Left lung (tissue), 10 donors: ENCODE measurements around the gene ZNF132. TPM values are rescaled to one million over a fixed set of nuclear protein-coding genes. Genes with fewer than 3 reads are reported as not detected.
A peak's percentile ranks its signal among the peaks of the same experiment; 100 is the strongest.

Source experiments
- ATAC-seq: fragments of 200-7000 bp; cut with Tn5 transposase; one replicate; pipeline ENCODE4 v1.9.1; 2020; ENCODE audit warnings: moderate library complexity
- DNase-seq, 4 donors: peaks; one replicate each; pipeline ENCODE4 v3.0.0-alpha.2; 2013 to 2020
- H3K27ac ChIP-seq, 2 donors: fragments of 200-600 bp; sonication (generic) in 1 of 2; one replicate each; pipeline versions ENCODE4 v1.5.0 to v1.8.0; 2020 to 2021
- H3K27me3 ChIP-seq, 2 donors: fragments of 200-600 bp; sonication (generic) in 1 of 2; one replicate each; pipeline versions ENCODE4 v1.5.0 to v1.8.0; 2020 to 2021
- H3K36me3 ChIP-seq, 2 donors: fragments of 200-600 bp; sonication (generic) in 1 of 2; one replicate each; pipeline versions ENCODE4 v1.5.0 to v1.8.0; 2020 to 2021
- H3K4me1 ChIP-seq, 2 donors: fragments of 200-600 bp; one replicate each; pipeline ENCODE4 v1.8.0; 2021
- H3K4me3 ChIP-seq, 2 donors: fragments of 200-600 bp; sonication (generic) in 1 of 2; one replicate each; pipeline versions ENCODE4 v1.5.0 to v1.8.0; 2020 to 2021; ENCODE audit warnings: mild to moderate bottlenecking in 1 of 2
- H3K9me3 ChIP-seq, 2 donors: fragments of 200-600 bp; sonication (generic) in 1 of 2; one replicate each; pipeline versions ENCODE4 v1.5.0 to v1.8.0; 2020 to 2021
- CTCF ChIP-seq, 2 donors: fragments of 200-600 bp; sonication (generic) in 1 of 2; IDR thresholded peaks; one replicate each; pipeline versions ENCODE4 v1.5.0 to v1.8.0; 2021; ENCODE audit warnings: antibody characterized with exemption in 2 of 2
- intact Hi-C, 2 donors: fragments of 100-400 bp; cut with DNase I; formaldehyde crosslinking; loops; one replicate each; pipeline versions ENCODE4 v1.11.2 to v1.14.2; 2022
- microRNA-seq, 2 donors: library from miRNA; unstranded; fragments of <30 nt; microRNA quantifications; one replicate each; pipeline ENCODE4, GENCODE V29; 2019
- polyA plus RNA-seq, 6 donors: library from polyadenylated mRNA; unstranded; fragments of 120-200 nt; gene quantifications; one replicate each; pipeline ENCODE4 v1.2.1, GENCODE V29; 2013; ENCODE audit not compliant: insufficient read length in 6 of 6
- total RNA-seq, 2 donors: library from RNA; stranded (reverse); fragmentation: NEBNext Ultra II Directional; extraction: Animal tissue kit (Norgen Biotek cat#: 25700); gene quantifications; one replicate each; pipeline ENCODE4 v1.2.1, GENCODE V29; 2021
- donor health status: DM: no; HTN: yes; CAD: no.
- donor health status: DM: no; HTN: no; CAD: no.

ZNF132 gene
- total and polyA plus RNA-seq, 8 donors: 6.2 to 12.9 (median 10.0) TPM

DNA sequence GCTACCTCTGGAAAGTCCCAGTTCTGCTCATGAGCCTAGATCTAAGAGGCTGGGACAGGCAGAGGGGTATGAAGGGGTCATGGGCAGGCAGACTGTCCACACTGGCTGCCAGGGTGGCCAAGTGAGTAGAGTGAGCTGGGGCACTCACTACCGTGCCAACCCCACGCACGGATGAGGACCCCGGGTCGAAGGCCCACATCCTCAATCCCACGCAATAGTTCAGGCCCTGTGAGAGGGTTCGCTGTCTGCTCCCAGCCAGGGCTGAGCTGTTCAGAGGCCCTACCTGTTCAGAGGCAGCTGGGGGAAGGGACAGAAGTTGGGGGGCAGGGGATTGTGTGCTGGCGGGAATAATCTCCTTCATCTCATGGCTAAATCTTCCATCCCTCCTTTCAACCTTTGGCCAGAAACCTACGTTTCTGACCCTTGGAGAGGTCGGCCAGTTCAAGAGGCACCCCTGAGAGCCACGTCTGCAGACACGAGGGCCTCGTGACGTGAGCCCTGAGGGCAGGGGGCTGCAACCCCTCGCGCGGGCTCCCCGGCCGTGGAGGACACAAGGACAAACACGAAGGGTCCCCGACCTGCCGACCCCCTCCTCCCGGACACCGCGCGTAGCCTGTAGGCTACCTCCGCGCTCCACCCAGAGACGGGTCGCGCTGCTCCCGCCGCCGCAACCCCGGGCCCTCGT lies 53.9 kb downstream of the ZNF132 start:
- peak in 1 of 4 donors; percentile 45 for DNase-seq
- no peaks in the 10 kb centered on the region for H3K9me3 ChIP-seq
- intact Hi-C loops: no loop called here
- H3K36me3 ChIP-seq: peaks cover 0 to 31% of the 10 kb centered on the region in 2 donors
- H3K4me3 ChIP-seq: peak overlapping the region; percentile 74 to 78
- H3K27me3 ChIP-seq: no peaks in the 10 kb centered on the region
- TF ChIP-seq CTCF (IDR thresholded peaks at IDR 0.05): no peak
- peak overlapping the region; percentile 96 to 98 for H3K27ac ChIP-seq
- H3K4me1 ChIP-seq: peaks cover 16 to 65% of the 10 kb centered on the region in 2 donors
- ATAC-seq: peak; percentile 24

DNA sequence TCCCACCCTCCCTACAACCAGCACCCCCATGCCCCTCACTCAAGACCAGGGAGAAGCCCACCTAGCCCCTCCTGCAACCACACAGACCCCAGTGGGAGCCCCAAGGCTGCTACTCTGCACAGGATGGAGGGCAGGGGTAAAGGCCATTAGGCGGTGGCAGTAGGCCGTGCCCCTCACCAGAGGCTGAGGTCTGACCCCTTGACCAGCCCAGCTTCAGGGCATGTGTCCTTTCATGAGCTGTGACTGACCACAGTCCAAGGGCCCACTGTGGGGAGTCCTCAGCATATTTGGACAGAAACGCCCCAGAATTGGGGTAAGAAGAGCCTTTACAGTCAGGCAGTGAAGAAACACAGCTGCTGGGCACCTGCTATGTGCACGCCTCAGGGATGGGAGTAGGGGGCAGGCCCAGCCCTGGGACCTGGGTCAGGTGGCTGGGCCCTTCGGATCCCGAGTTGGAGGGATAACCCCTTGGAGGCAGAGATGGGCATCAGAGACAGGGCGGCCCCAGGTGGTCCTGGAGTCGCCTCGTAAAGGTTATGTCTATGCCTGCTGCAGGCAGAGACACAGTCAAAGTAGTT lies 54.6 kb downstream of the ZNF132 start:
- ATAC-seq: no peak
- H3K4me3 ChIP-seq: peak overlapping the region in 1 of 2 donors; percentile 74

GRCh38 chr19:58382997-58383603 lies 56.9 kb downstream of the ZNF132 start:
- H3K9me3 ChIP-seq: no peaks in the 10 kb centered on the region
- ATAC-seq (no peak), DNase-seq (peak in 1 of 4 donors; percentile 33)
- intact Hi-C loops: no loop called here
- H3K27me3 ChIP-seq: no peaks in the 10 kb centered on the region
- H3K4me1 ChIP-seq: peaks cover 22 to 48% of the 10 kb centered on the region in 2 donors
- no peak overlapping the region for H3K4me3 ChIP-seq
- no peak for TF ChIP-seq CTCF (IDR thresholded peaks at IDR 0.05)
- peaks cover 0 to 2% of the 10 kb centered on the region in 2 donors for H3K36me3 ChIP-seq
- H3K27ac ChIP-seq: no peak overlapping the region

More for the DNA sequence above, 54.6 kb downstream of the ZNF132 start:
- H3K36me3 ChIP-seq: peaks cover 0 to 24% of the 10 kb centered on the region in 2 donors
- peaks cover 17 to 59% of the 10 kb centered on the region in 2 donors for H3K4me1 ChIP-seq
- H3K27ac ChIP-seq: peak overlapping the region in 1 of 2 donors; percentile 98
- no peaks in the 10 kb centered on the region for H3K27me3 ChIP-seq
- no peak for TF ChIP-seq CTCF (IDR thresholded peaks at IDR 0.05)
- DNase-seq: peak in 1 of 4 donors; percentile 58
- no peaks in the 10 kb centered on the region for H3K9me3 ChIP-seq
- intact Hi-C loops: no loop called here

Small RNAs within 50 kb of the gene (microRNA-seq; reads per million reads assigned to microRNA genes)
- gene MIR4754: 0.17 to 0.27 reads per million in 2 donors

Other genes starting within 250 kb of the ZNF132 start
- 10 to 100 TPM; 23.8 to 25.4 TPM for gene ZNF544, start 211.2 kb downstream of the ZNF132 start, total RNA-seq
- gene ZNF544, start 211.2 kb downstream of the ZNF132 start, polyA plus RNA-seq: 10 to 100 TPM; 32.8 to 45.7 (median 38.5) TPM
- gene ZNF8, start 161.2 kb downstream of the ZNF132 start, total RNA-seq: 1 to 10 TPM; 5.5 TPM
- gene ZNF8, start 161.2 kb downstream of the ZNF132 start, polyA plus RNA-seq: 10 to 100 TPM in 3 of 6 donors, 1 to 10 TPM in 3; 9.4 to 10.6 (median 10.1) TPM
- 10 to 100 TPM; 25.4 to 31.9 TPM for gene ERVK3-1, start 134.8 kb downstream of the ZNF132 start, total RNA-seq
- gene ERVK3-1, start 134.8 kb downstream of the ZNF132 start, polyA plus RNA-seq: 10 to 100 TPM; 46.8 to 52.5 (median 49.4) TPM
- gene ZSCAN22, start 113.2 kb downstream of the ZNF132 start, total RNA-seq: 1 to 10 TPM; 3.4 to 3.9 TPM
- 1 to 10 TPM; 3.8 to 5.0 (median 4.2) TPM for gene ZSCAN22, start 113.2 kb downstream of the ZNF132 start, polyA plus RNA-seq
- gene A1BG, start 86.7 kb downstream of the ZNF132 start, total RNA-seq: 10 to 100 TPM in 1 of 2 donors, 1 to 10 TPM in 1; 9.8 to 10.2 TPM
- 1 to 10 TPM in 4 of 6 donors, under 1 TPM in 2; 0.81 to 1.9 (median 1.5) TPM for gene A1BG, start 86.7 kb downstream of the ZNF132 start, polyA plus RNA-seq
- gene ZNF497, start 77.4 kb downstream of the ZNF132 start, total RNA-seq: 1 to 10 TPM in 1 of 2 donors, under 1 TPM in 1; 0.76 to 1.2 TPM
- gene ZNF497, start 77.4 kb downstream of the ZNF132 start, polyA plus RNA-seq: 1 to 10 TPM; 3.0 to 4.4 (median 3.2) TPM
- gene ZNF837, start 59.1 kb downstream of the ZNF132 start, total RNA-seq: 1 to 10 TPM; 1.7 to 2.1 TPM
- gene ZNF837, start 59.1 kb downstream of the ZNF132 start, polyA plus RNA-seq: 1 to 10 TPM; 1.9 to 3.7 (median 2.9) TPM
- 1,000 to 10,000 TPM in 1 of 2 donors, 100 to 1,000 TPM in 1; 842 to 1,045 TPM for gene RPS5, start 52.9 kb downstream of the ZNF132 start, total RNA-seq
- gene RPS5, start 52.9 kb downstream of the ZNF132 start, polyA plus RNA-seq: 1,000 to 10,000 TPM; 1,242 to 1,479 (median 1,313) TPM
- 1 to 10 TPM; 1.9 to 3.2 TPM for gene RNF225, start 44.5 kb downstream of the ZNF132 start, total RNA-seq
- gene RNF225, start 44.5 kb downstream of the ZNF132 start, polyA plus RNA-seq: not detected
- 10 to 100 TPM in 1 of 2 donors, 1 to 10 TPM in 1; 7.4 to 12.7 TPM for gene ZNF584, start 31.5 kb downstream of the ZNF132 start, total RNA-seq
- gene ZNF584, start 31.5 kb downstream of the ZNF132 start, polyA plus RNA-seq: 10 to 100 TPM in 3 of 6 donors, 1 to 10 TPM in 3; 9.0 to 11.3 (median 10.0) TPM
- 1 to 10 TPM; 5.2 to 7.0 TPM for gene ZNF324B, start 11.5 kb upstream of the ZNF132 start, total RNA-seq
- gene ZNF324B, start 11.5 kb upstream of the ZNF132 start, polyA plus RNA-seq: 1 to 10 TPM; 5.4 to 7.8 (median 6.7) TPM
- 1 to 10 TPM; 7.1 to 9.5 TPM for gene ZNF324, start 26.9 kb upstream of the ZNF132 start, total RNA-seq
- 10 to 100 TPM in 1 of 6 donors, 1 to 10 TPM in 5; 8.1 to 10.1 (median 8.6) TPM for gene ZNF324, start 26.9 kb upstream of the ZNF132 start, polyA plus RNA-seq
- 1 to 10 TPM; 6.2 to 6.6 TPM for gene ZNF446, start 36.2 kb upstream of the ZNF132 start, total RNA-seq
- 10 to 100 TPM; 12.9 to 16.9 (median 15.0) TPM for gene ZNF446, start 36.2 kb upstream of the ZNF132 start, polyA plus RNA-seq
- gene SLC27A5, start 71.8 kb upstream of the ZNF132 start, total RNA-seq: 10 to 100 TPM in 1 of 2 donors, 1 to 10 TPM in 1; 6.2 to 11.8 TPM
- 1 to 10 TPM; 7.1 to 9.6 (median 8.1) TPM for gene SLC27A5, start 71.8 kb upstream of the ZNF132 start, polyA plus RNA-seq
- 10 to 100 TPM; 12.7 to 17.7 TPM for gene ZBTB45, start 79.7 kb upstream of the ZNF132 start, total RNA-seq
- 10 to 100 TPM in 4 of 6 donors, 1 to 10 TPM in 2; 7.8 to 13.6 (median 11.3) TPM for gene ZBTB45, start 79.7 kb upstream of the ZNF132 start, polyA plus RNA-seq
- gene TRIM28, start 103.9 kb upstream of the ZNF132 start, total RNA-seq: 100 to 1,000 TPM; 231 to 261 TPM
- 100 to 1,000 TPM; 542 to 689 (median 622) TPM for gene TRIM28, start 103.9 kb upstream of the ZNF132 start, polyA plus RNA-seq
- gene CHMP2A, start 115.0 kb upstream of the ZNF132 start, total RNA-seq: 100 to 1,000 TPM; 107 to 120 TPM
- gene CHMP2A, start 115.0 kb upstream of the ZNF132 start, polyA plus RNA-seq: 100 to 1,000 TPM in 1 of 6 donors, 10 to 100 TPM in 5; 84.1 to 106 (median 93.2) TPM
- 10 to 100 TPM; 54.9 to 83.4 TPM for gene UBE2M, start 118.5 kb upstream of the ZNF132 start, total RNA-seq
- 10 to 100 TPM; 68.8 to 85.9 (median 74.0) TPM for gene UBE2M, start 118.5 kb upstream of the ZNF132 start, polyA plus RNA-seq
- 10 to 100 TPM; 29.6 to 33.7 TPM for gene MZF1, start 133.2 kb upstream of the ZNF132 start, total RNA-seq
- 10 to 100 TPM; 29.1 to 58.0 (median 40.3) TPM for gene MZF1, start 133.2 kb upstream of the ZNF132 start, polyA plus RNA-seq